Prostate gland (tissue), 2 donors: ENCODE results near the gene C5orf63. TPM values are rescaled to one million over a fixed set of nuclear protein-coding genes. Genes with fewer than 3 reads are reported as not detected.
"Not testable (repeated sequence)": the region's sequence is repeated elsewhere in the genome, so short reads cannot be mapped to it uniquely, and the experiment has no call there.

Source experiments
- DNase-seq: peaks from one replicate; pipeline ENCODE4 v3.0.0-alpha.2; 2019; ENCODE audit warnings: low spot score
- H3K27ac ChIP-seq, 2 donors: fragments of 200-600 bp; sonication (generic); 2 replicates each; pipeline ENCODE4 v1.5.1; 2017 to 2019
- H3K27me3 ChIP-seq: fragments of 200-600 bp; sonication (generic); replicated peaks from 2 replicates; pipeline ENCODE4 v1.5.1; 2019; ENCODE audit not compliant: insufficient read depth
- H3K36me3 ChIP-seq, 2 donors: fragments of 200-600 bp; sonication (generic); 1 replicate in 1 of 2; 2 replicates in 1 of 2; pipeline versions ENCODE4 v1.5.1 to v1.8.1; 2017 to 2019
- H3K4me1 ChIP-seq: fragments of 200-600 bp; sonication (generic); replicated peaks from 2 replicates; pipeline ENCODE4 v1.5.1; 2019
- H3K4me3 ChIP-seq, 2 donors: fragments of 200-600 bp; sonication (generic); 2 replicates each; pipeline ENCODE4 v1.5.1; 2017 to 2019
- H3K9me3 ChIP-seq: fragments of 200-600 bp; sonication (generic); 2 replicates; pipeline ENCODE4 v1.5.1; 2017
- POLR2A ChIP-seq: fragments of 450-650 bp; IDR thresholded peaks from one replicate; pipeline ENCODE4 v1.6.1; 2016; ENCODE audit warnings: antibody characterized with exemption, mild to moderate bottlenecking
- POLR2AphosphoS5 ChIP-seq: sonication (generic); formaldehyde crosslinking; IDR thresholded peaks from one replicate; pipeline ENCODE4 v1.6.1; 2017; ENCODE audit warnings: antibody characterized with exemption
- WGBS: methylation state at CpG from one replicate; pipeline ENCODE4 v1.1.5; 2018; 5-methylcytosine and 5-hydroxymethylcytosine counted together
- intact Hi-C: fragments of 100-400 bp; cut with DNase I; formaldehyde crosslinking; loops from one replicate; pipeline ENCODE4 v1.14.2; 2022
- total RNA-seq, 2 donors: library from RNA; depleted of rRNA; stranded (reverse); fragments of >200 nt; gene quantifications; one replicate each; pipeline ENCODE4 v1.1.0, GENCODE V29; 2016
- TF ChIP-seq, protein P1 (sequence below), 4 experiments: fragments of 200-600 bp in 2 of 4; fragments of 450-650 bp in 2 of 4; sonication (generic) in 2 of 4; IDR thresholded peaks; 1 replicate in 3 of 4; 2 replicates in 1 of 4; pipeline ENCODE4 v1.5.1; 2016 to 2019; ENCODE audit warnings: antibody characterized with exemption in 4 of 4, mild to moderate bottlenecking in 2 of 4, moderate library complexity in 2 of 4

Gene C5orf63
- total RNA-seq, 2 donors from 2014 or later: 1.5 to 14.9 TPM

GRCh38 chr5:127060470-127060985, 12.8 kb downstream of the C5orf63 start:
- Histone ChIP-seq H3K27ac (no peak overlapping the region), H3K4me3 (no peak overlapping the region), H3K4me1 (no peaks in the 10 kb centered on the region), H3K36me3 (no peaks in the 10 kb centered on the region), H3K27me3 (no peaks in the 10 kb centered on the region), H3K9me3 (no peaks in the 10 kb centered on the region)
- 74% methylated on average over 1 of the region's 1 CpG for WGBS
- DNase-seq: no peak
- TF ChIP-seq, protein P1, sequence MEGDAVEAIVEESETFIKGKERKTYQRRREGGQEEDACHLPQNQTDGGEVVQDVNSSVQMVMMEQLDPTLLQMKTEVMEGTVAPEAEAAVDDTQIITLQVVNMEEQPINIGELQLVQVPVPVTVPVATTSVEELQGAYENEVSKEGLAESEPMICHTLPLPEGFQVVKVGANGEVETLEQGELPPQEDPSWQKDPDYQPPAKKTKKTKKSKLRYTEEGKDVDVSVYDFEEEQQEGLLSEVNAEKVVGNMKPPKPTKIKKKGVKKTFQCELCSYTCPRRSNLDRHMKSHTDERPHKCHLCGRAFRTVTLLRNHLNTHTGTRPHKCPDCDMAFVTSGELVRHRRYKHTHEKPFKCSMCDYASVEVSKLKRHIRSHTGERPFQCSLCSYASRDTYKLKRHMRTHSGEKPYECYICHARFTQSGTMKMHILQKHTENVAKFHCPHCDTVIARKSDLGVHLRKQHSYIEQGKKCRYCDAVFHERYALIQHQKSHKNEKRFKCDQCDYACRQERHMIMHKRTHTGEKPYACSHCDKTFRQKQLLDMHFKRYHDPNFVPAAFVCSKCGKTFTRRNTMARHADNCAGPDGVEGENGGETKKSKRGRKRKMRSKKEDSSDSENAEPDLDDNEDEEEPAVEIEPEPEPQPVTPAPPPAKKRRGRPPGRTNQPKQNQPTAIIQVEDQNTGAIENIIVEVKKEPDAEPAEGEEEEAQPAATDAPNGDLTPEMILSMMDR (IDR thresholded peaks at IDR 0.05): no peak
- TF ChIP-seq POLR2AphosphoS5: no peak
- TF ChIP-seq POLR2A: no peak
- intact Hi-C loops: no loop called here

- no peak overlapping the region for H3K27ac ChIP-seq
- no peak overlapping the region for H3K4me3 ChIP-seq
- TF ChIP-seq POLR2AphosphoS5: no peak
- TF ChIP-seq, protein P1 (IDR thresholded peaks at IDR 0.05): no peak
- TF ChIP-seq POLR2A: no peak
- no peak for DNase-seq
- WGBS: 74% methylated on average over 2 of the region's 2 CpGs
- no peaks in the 10 kb centered on the region for H3K9me3 ChIP-seq
- H3K36me3 ChIP-seq: no peaks in the 10 kb centered on the region
- intact Hi-C loops: no loop called here
- no peaks in the 10 kb centered on the region for H3K27me3 ChIP-seq
- H3K4me1 ChIP-seq: no peaks in the 10 kb centered on the region
These were observed 16.4 kb downstream of the C5orf63 start for GRCh38 chr5:127056896-127057295.

- no peak for DNase-seq
- Histone ChIP-seq H3K27ac (no peak overlapping the region), H3K4me3 (no peak overlapping the region), H3K27me3 (no peaks in the 10 kb centered on the region), H3K9me3 (no peaks in the 10 kb centered on the region), H3K36me3 (no peaks in the 10 kb centered on the region), H3K4me1 (no peaks in the 10 kb centered on the region)
- 96% methylated on average over 3 of the region's 3 CpGs for WGBS
- intact Hi-C loops: no loop called here
- TF ChIP-seq POLR2A (no peak), POLR2AphosphoS5 (no peak)
- TF ChIP-seq, protein P1 (IDR thresholded peaks at IDR 0.05): no peak
These were observed 17.2 kb downstream of the C5orf63 start for GRCh38 chr5:127055880-127056653.

- H3K27me3 ChIP-seq, DNase-seq, H3K9me3 ChIP-seq, H3K4me1 ChIP-seq, H3K27ac ChIP-seq, intact Hi-C loops, H3K36me3 ChIP-seq, H3K4me3 ChIP-seq: not testable (repeated sequence)
- WGBS: 99% methylated on average over 6 of the region's 6 CpGs
These were observed 19.8 kb downstream of the C5orf63 start for GRCh38 chr5:127053551-127053950.

DNA sequence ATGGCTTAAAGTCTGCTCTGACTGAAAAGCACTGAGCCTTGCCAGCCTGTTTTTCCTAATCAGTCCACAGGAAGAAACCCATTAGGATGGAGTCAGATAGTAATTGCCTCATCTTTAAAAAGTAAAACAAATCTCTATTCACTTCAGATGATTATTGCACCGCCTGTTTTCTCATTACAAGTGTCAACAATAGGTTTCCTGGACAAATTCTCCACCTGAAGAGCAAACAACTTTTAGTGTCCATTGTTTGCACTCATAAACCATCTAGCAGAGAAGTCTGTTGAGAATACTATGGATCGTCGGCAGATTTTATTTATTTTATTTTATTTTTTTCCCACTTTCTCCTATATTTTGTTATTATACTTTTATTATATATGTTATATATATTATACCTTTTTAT, 20.3 kb downstream of the C5orf63 start:
- 69% methylated on average over 3 of the region's 3 CpGs for WGBS
- no peak for DNase-seq
- Histone ChIP-seq H3K4me3 (no peak overlapping the region), H3K9me3 (no peaks in the 10 kb centered on the region), H3K4me1 (no peaks in the 10 kb centered on the region), H3K36me3 (no peaks in the 10 kb centered on the region), H3K27me3 (no peaks in the 10 kb centered on the region), H3K27ac (no peak overlapping the region)
- intact Hi-C loops: no loop called here
- TF ChIP-seq, protein P1 (IDR thresholded peaks at IDR 0.05): no peak
- TF ChIP-seq POLR2A (no peak), POLR2AphosphoS5 (no peak)
